Superior temporal gyrus (tissue), 1 donor: ENCODE data around the gene TMEM63C.
A peak's percentile ranks its signal among the peaks of the same experiment; 100 is the strongest.

Experiments
- DNase-seq: peaks from one replicate; pipeline ENCODE4 v3.0.0-alpha.2; 2016; ENCODE audit errors: extremely low spot score

TMEM63C gene

GRCh38 chr14:77181603-77182437, at the start of gene TMEM63C:
Gene TMEM63C, plus strand, starts transcription at chr14:77181798. Its CDS starts 37,016 bp downstream, at chr14:77218814.
- peak; percentile 46 for DNase-seq

GRCh38 chr14:77131871-77132486, 49.6 kb upstream of the TMEM63C start:
- no peak for DNase-seq

- DNase-seq = no peak
These were observed 47.8 kb upstream of the TMEM63C start for GRCh38 chr14:77133720-77134338.

GRCh38 chr14:77139022-77139421, 42.6 kb upstream of the TMEM63C start:
- DNase-seq = no peak

- DNase-seq = no peak
These were observed 41.8 kb upstream of the TMEM63C start for GRCh38 chr14:77139540-77140358.

- no peak for DNase-seq
These were observed 41.0 kb upstream of the TMEM63C start for GRCh38 chr14:77140359-77141213.

GRCh38 chr14:77141214-77142004, 40.2 kb upstream of the TMEM63C start, which contains the start of gene ZDHHC22:
Gene ZDHHC22, minus strand, starts transcription at chr14:77141791. Its CDS starts 2,053 bp downstream, at chr14:77139738.
- no peak for DNase-seq

GRCh38 chr14:77142005-77142800, 39.4 kb upstream of the TMEM63C start:
- DNase-seq = no peak

GRCh38 chr14:77143071-77143470, 38.5 kb upstream of the TMEM63C start:
- DNase-seq = no peak

- DNase-seq = no peak
These were observed 37.0 kb upstream of the TMEM63C start for GRCh38 chr14:77144412-77145115.

GRCh38 chr14:77145975-77146740, 35.4 kb upstream of the TMEM63C start:
- DNase-seq = no peak

GRCh38 chr14:77148510-77149231, 32.9 kb upstream of the TMEM63C start:
- DNase-seq = no peak

GRCh38 chr14:77151245-77151644, 30.4 kb upstream of the TMEM63C start:
- DNase-seq = peak; percentile 55

- DNase-seq = peak; percentile 73
These were observed 29.5 kb upstream of the TMEM63C start for GRCh38 chr14:77151918-77152588.

- no peak for DNase-seq
These were observed 27.8 kb upstream of the TMEM63C start for GRCh38 chr14:77153802-77154201.

- no peak for DNase-seq
These were observed 27.2 kb upstream of the TMEM63C start for GRCh38 chr14:77154421-77154820.
